ENCODE measurements around the gene GPC5. TPM values are rescaled to one million over a fixed set of nuclear protein-coding genes. Genes with fewer than 3 reads are reported as not detected.
"Not testable (repeated sequence)": the region's sequence is repeated elsewhere in the genome, so short reads cannot be mapped to it uniquely, and the experiment has no call there.

Gene GPC5
- total RNA-seq, 3 donors from 2014 or later: 0.51 to 1.2 TPM; not detected in 1

- Histone ChIP-seq H3K4me1 (ENCODE audit: low read depth) (no peaks in the 10 kb centered on the region), H3K9me3 (no peaks in the 10 kb centered on the region), H3K36me3 (ENCODE audit: low read depth) (no peaks in the 10 kb centered on the region), H3K4me3 (no peak overlapping the region)
- DNase-seq (no peak), ATAC-seq (no peak)
- intact Hi-C loops (cut with DNase I, micrococcal nuclease): no loop called here
- no peak for TF ChIP-seq CTCF (IDR thresholded peaks at IDR 0.05)
Measured at GRCh38 chr13:92510416-92510815, 1112.0 kb downstream of the GPC5 start.

DNA sequence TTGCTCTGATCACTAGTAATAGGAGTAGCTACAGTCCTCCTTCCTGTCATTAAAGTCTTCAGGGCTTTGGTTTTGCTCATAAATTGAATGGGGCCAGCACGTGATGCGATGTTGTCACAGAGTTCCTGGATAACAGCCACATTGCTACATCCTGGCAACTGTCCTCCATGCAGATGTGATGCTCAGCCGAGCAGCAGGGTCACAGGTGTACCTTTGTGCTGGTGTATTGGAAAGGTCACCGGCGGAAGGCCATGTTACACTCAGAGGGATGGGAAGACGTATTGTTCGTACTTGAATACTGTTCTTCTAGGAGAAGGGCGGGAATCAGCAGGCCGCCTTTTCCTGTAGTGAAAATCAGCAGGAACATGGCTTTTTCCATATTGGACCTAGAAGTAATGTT lies 1114.4 kb downstream of the GPC5 start:
- Histone ChIP-seq H3K36me3 (ENCODE audit: low read depth) (no peaks in the 10 kb centered on the region), H3K9me3 (no peaks in the 10 kb centered on the region), H3K4me3 (no peak overlapping the region), H3K4me1 (ENCODE audit: low read depth) (no peaks in the 10 kb centered on the region)
- no peak for TF ChIP-seq CTCF (IDR thresholded peaks at IDR 0.05)
- no peak for ATAC-seq
- no peak for DNase-seq
- intact Hi-C loops (cut with DNase I, micrococcal nuclease): no loop called here

DNA sequence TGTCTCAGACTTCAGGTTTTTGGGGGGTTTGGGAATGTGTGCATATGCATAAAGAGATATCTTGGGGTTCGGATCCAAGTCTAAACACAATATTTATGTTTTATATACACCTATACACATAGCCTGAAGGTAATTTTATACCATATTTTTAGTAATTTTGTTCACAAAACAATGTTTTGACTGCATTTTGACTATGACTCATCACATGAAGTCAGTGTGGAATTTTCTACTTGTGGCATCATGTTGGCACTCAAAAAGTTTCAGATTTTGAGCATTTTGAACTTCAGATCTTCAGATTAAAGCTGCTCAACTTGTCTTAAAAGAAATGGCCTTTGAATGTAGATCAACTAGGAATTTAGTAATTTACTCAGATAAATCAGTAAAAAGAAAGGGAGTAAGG lies 1115.3 kb downstream of the GPC5 start:
- intact Hi-C loops (cut with DNase I, micrococcal nuclease): no loop called here
- ATAC-seq: no peak
- no peak for TF ChIP-seq CTCF (IDR thresholded peaks at IDR 0.05)

GRCh38 chr13:92514420-92515125 lies 1116.2 kb downstream of the GPC5 start:
- Histone ChIP-seq H3K9me3 (no peaks in the 10 kb centered on the region), H3K36me3 (ENCODE audit: low read depth) (no peaks in the 10 kb centered on the region), H3K4me1 (ENCODE audit: low read depth) (no peaks in the 10 kb centered on the region), H3K4me3 (no peak overlapping the region)
- intact Hi-C loops (cut with DNase I, micrococcal nuclease): no loop called here
- ATAC-seq (no peak), DNase-seq (no peak)
- no peak for TF ChIP-seq CTCF (IDR thresholded peaks at IDR 0.05)

More for the DNA sequence above, 1115.3 kb downstream of the GPC5 start:
- Histone ChIP-seq H3K4me1 (ENCODE audit: low read depth) (no peaks in the 10 kb centered on the region), H3K36me3 (ENCODE audit: low read depth) (no peaks in the 10 kb centered on the region), H3K9me3 (no peaks in the 10 kb centered on the region), H3K4me3 (no peak overlapping the region)
- no peak for DNase-seq

- H3K4me1 ChIP-seq (ENCODE audit: low read depth); H3K9me3 ChIP-seq; ATAC-seq; H3K4me3 ChIP-seq; intact Hi-C loops (cut with DNase I, micrococcal nuclease); H3K36me3 ChIP-seq (ENCODE audit: low read depth): not testable (repeated sequence)
- peak in 1 of 3 donors; percentile 21 for DNase-seq
Measured at GRCh38 chr13:92516878-92517277, 1118.5 kb downstream of the GPC5 start.

- ATAC-seq; intact Hi-C loops (cut with DNase I, micrococcal nuclease); H3K9me3 ChIP-seq; H3K4me3 ChIP-seq; H3K36me3 ChIP-seq (ENCODE audit: low read depth); H3K4me1 ChIP-seq (ENCODE audit: low read depth); DNase-seq: not testable (repeated sequence)
Measured at GRCh38 chr13:92518622-92519021, 1120.2 kb downstream of the GPC5 start.

GRCh38 chr13:92530364-92530763 lies 1131.9 kb downstream of the GPC5 start:
- ATAC-seq: no peak
- DNase-seq: no peak
- intact Hi-C loops (cut with DNase I, micrococcal nuclease): no loop called here
- Histone ChIP-seq H3K36me3 (ENCODE audit: low read depth) (no peaks in the 10 kb centered on the region), H3K4me3 (no peak overlapping the region), H3K9me3 (no peaks in the 10 kb centered on the region), H3K4me1 (ENCODE audit: low read depth) (no peaks in the 10 kb centered on the region)
- TF ChIP-seq CTCF (IDR thresholded peaks at IDR 0.05): no peak

All from mucosa of descending colon (tissue), 3 donors.